Gastroesophageal sphincter (tissue), 4 donors: ENCODE data around the gene NLRP5. TPM values are rescaled to one million over a fixed set of nuclear protein-coding genes. Genes with fewer than 3 reads are reported as not detected.

ENCODE experiments used
- ATAC-seq: fragments of 150-250 bp; one replicate; pipeline ENCODE4 v1.9.1; 2016; ENCODE audit warnings: mild to moderate bottlenecking, moderate library complexity
- H3K27ac ChIP-seq, 4 donors: fragments of 200-600 bp; sonication (generic) in 3 of 4; 1 replicate in 3 of 4; 2 replicates in 1 of 4; pipeline ENCODE4 v1.5.1; 2016 to 2019
- H3K27me3 ChIP-seq: fragments of 200-600 bp; sonication (generic); one replicate; pipeline ENCODE4 v1.5.1; 2019
- H3K36me3 ChIP-seq, 2 donors: fragments of 200-600 bp; sonication (generic); one replicate each; pipeline ENCODE4 v1.5.1; 2019; ENCODE audit warnings: control low read depth in 1 of 2
- H3K4me1 ChIP-seq, 3 donors: fragments of 200-600 bp; sonication (generic); 1 replicate in 2 of 3; 2 replicates in 1 of 3; pipeline ENCODE4 v1.5.1; 2016 to 2019; ENCODE audit warnings: control low read depth in 2 of 3
- H3K4me3 ChIP-seq, 2 donors: fragments of 200-600 bp; sonication (generic); one replicate each; pipeline ENCODE4 v1.5.1; 2019; ENCODE audit warnings: mild to moderate bottlenecking in 1 of 2, moderate library complexity in 1 of 2
- H3K9me3 ChIP-seq, 3 donors: fragments of 200-600 bp; sonication (generic); one replicate each; pipeline ENCODE4 v1.5.1; 2017 to 2019; ENCODE audit warnings: control low read depth in 2 of 3
- CTCF ChIP-seq, 4 experiments: fragments of 200-600 bp in 2 of 4; fragments of 450-650 bp in 2 of 4; sonication (generic) in 1 of 4; IDR thresholded peaks; one replicate each; pipeline ENCODE4 v1.5.1; 2017 to 2019; ENCODE audit warnings: antibody characterized with exemption in 4 of 4, mild to moderate bottlenecking in 2 of 4, moderate library complexity in 2 of 4
- EP300 ChIP-seq: sonication (generic); formaldehyde crosslinking; IDR thresholded peaks from one replicate; pipeline ENCODE4 v1.6.1; 2017; ENCODE audit warnings: antibody characterized with exemption, mild to moderate bottlenecking
- POLR2A ChIP-seq, 2 donors: fragments of 450-650 bp; IDR thresholded peaks; one replicate each; pipeline ENCODE4 v1.6.1; 2017; ENCODE audit warnings: antibody characterized with exemption in 2 of 2, mild to moderate bottlenecking in 2 of 2, moderate library complexity in 1 of 2
- POLR2AphosphoS5 ChIP-seq: sonication (generic); formaldehyde crosslinking; IDR thresholded peaks from one replicate; pipeline ENCODE4 v1.6.1; 2017; ENCODE audit warnings: antibody characterized with exemption
- WGBS, 2 donors: methylation state at CpG; one replicate each; pipeline ENCODE4 v1.1.5; 2018; ENCODE audit warnings: low coverage in 1 of 2; 5-methylcytosine and 5-hydroxymethylcytosine counted together
- total RNA-seq, 4 donors: library from RNA; depleted of rRNA; stranded (reverse); fragments of >200 nt; gene quantifications; one replicate each; pipeline ENCODE4 v1.1.0, GENCODE V29; 2016

NLRP5 gene
- total RNA-seq, 4 donors from 2014 or later, result not detected

DNA sequence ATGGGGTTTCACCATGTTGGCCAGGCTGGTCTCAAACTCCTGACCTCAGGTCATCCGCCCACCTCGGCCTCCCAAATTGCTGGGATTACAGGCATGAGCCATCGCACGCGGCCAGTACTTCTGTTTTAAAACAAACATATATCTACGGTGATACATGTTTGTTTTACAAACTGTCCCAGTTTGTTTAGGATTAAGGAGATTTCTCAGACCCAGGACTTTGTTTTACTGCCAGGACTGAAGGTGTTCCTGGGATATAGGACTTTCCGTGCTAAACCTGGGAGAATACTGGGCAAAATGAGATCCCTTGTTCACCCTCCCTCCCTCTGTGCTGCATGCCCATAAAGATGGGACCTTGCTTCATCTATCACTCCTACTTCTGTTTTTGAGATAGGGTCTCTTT is 30.1 kb upstream of the NLRP5 start:
- no peak for ATAC-seq
- Histone ChIP-seq H3K4me1 (no peaks in the 10 kb centered on the region), H3K27ac (no peak overlapping the region), H3K4me3 (no peak overlapping the region), H3K36me3 (no peaks in the 10 kb centered on the region), H3K9me3 (no peaks in the 10 kb centered on the region), H3K27me3 (peaks cover 6% of the 10 kb centered on the region)
- 88 to 100% methylated on average over 2 to 7 of the region's 7 CpGs for WGBS, 2 donors
- TF ChIP-seq CTCF (IDR thresholded peaks at IDR 0.05) (no peak), POLR2AphosphoS5 (no peak), POLR2A (IDR thresholded peaks at IDR 0.05) (no peak), EP300 (no peak)

- H3K27me3 ChIP-seq, result peaks cover 6% of the 10 kb centered on the region
- WGBS, 2 donors, result 70 to 80% methylated on average over 1 to 2 of the region's 4 CpGs
- no peak for ATAC-seq
These were observed 28.2 kb upstream of the NLRP5 start for GRCh38 chr19:55958356-55958755.

DNA sequence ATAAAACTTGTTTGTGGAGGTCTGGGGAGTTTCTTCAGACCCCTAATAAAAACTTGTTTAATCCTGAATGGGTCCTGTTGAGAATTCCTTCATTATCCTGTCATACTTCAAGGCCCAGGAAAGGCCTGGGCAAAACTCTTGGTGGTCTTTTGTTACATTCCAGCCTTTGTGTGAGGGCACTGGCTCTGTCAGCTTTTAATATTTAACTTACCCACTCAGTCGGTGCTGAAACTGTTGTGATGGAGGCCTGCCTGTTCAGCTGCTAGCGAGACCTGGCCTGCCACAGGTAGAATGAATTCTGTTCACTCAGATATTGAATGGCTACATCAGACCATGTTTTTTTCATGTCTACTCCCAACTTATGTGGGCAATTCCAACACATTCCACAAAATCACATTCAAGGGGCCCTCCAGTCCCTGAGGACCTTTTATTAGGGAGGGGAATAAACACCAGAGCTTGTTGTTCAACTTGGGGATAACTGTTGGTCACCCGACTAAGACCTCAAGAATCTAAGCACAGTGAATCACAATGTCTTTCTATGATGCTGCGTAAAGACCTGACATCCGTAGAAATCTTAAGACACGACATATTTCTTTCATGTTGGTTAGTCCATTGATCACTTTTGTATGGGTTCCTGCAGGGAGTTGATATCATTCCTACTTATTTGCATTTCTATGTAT is 26.4 kb upstream of the NLRP5 start:
- whole genome bisulfite sequencing, 2 donors, result 78 to 90% methylated on average over 3 to 6 of the region's 6 CpGs
- TF ChIP-seq POLR2A (IDR thresholded peaks at IDR 0.05) (no peak), CTCF (IDR thresholded peaks at IDR 0.05) (no peak), EP300 (no peak), POLR2AphosphoS5 (no peak)
- Histone ChIP-seq H3K9me3 (peaks cover 0 to 3% (median 0%) of the 10 kb centered on the region in 3 donors), H3K27ac (no peak overlapping the region), H3K4me3 (no peak overlapping the region), H3K4me1 (no peaks in the 10 kb centered on the region), H3K27me3 (peaks cover 6% of the 10 kb centered on the region), H3K36me3 (no peaks in the 10 kb centered on the region)
- ATAC-seq, result no peak

More at GRCh38 chr19:55958356-55958755, 28.2 kb upstream of the NLRP5 start:
- peaks cover 0 to 3% (median 0%) of the 10 kb centered on the region in 3 donors for H3K9me3 ChIP-seq
- no peaks in the 10 kb centered on the region for H3K4me1 ChIP-seq
- H3K27ac ChIP-seq, result no peak overlapping the region
- H3K36me3 ChIP-seq, result no peaks in the 10 kb centered on the region
- TF ChIP-seq POLR2AphosphoS5, result no peak
- no peak overlapping the region for H3K4me3 ChIP-seq

GRCh38 chr19:55962186-55962585 is 24.4 kb upstream of the NLRP5 start:
- TF ChIP-seq POLR2AphosphoS5, result no peak
- TF ChIP-seq CTCF (IDR thresholded peaks at IDR 0.05), result no peak
- no peaks in the 10 kb centered on the region for H3K4me1 ChIP-seq
- H3K27me3 ChIP-seq, result no peaks in the 10 kb centered on the region
- no peaks in the 10 kb centered on the region for H3K36me3 ChIP-seq
- no peak for ATAC-seq
- peaks cover 0 to 3% (median 0%) of the 10 kb centered on the region in 3 donors for H3K9me3 ChIP-seq
- H3K4me3 ChIP-seq, result no peak overlapping the region
- H3K27ac ChIP-seq, result no peak overlapping the region
- WGBS, 2 donors, result 94 to 100% methylated on average over 3 of the region's 10 CpGs

- WGBS, 2 donors, result 30 to 39% methylated on average over 3 of the region's 3 CpGs
These were observed 12.6 kb upstream of the NLRP5 start for GRCh38 chr19:55973982-55974381.

More at GRCh38 chr19:55973982-55974381, 12.6 kb upstream of the NLRP5 start:
- TF ChIP-seq EP300 (no peak), CTCF (IDR thresholded peaks at IDR 0.05) (no peak), POLR2A (IDR thresholded peaks at IDR 0.05) (no peak), POLR2AphosphoS5 (no peak)
- Histone ChIP-seq H3K4me1 (no peaks in the 10 kb centered on the region), H3K27me3 (peaks cover 18% of the 10 kb centered on the region), H3K4me3 (no peak overlapping the region), H3K9me3 (peaks cover 0 to 33% (median 0%) of the 10 kb centered on the region in 3 donors), H3K36me3 (no peaks in the 10 kb centered on the region), H3K27ac (no peak overlapping the region)
- ATAC-seq, result no peak
